ENCODE measurements around the gene DLGAP4. TPM values are rescaled to one million over a fixed set of nuclear protein-coding genes. Genes with fewer than 3 reads are reported as not detected.
A peak's percentile ranks its signal among the peaks of the same experiment; 100 is the strongest.

Gene DLGAP4
- total RNA-seq, 1 experiment from 2014 or later: 40.3 TPM

DNA sequence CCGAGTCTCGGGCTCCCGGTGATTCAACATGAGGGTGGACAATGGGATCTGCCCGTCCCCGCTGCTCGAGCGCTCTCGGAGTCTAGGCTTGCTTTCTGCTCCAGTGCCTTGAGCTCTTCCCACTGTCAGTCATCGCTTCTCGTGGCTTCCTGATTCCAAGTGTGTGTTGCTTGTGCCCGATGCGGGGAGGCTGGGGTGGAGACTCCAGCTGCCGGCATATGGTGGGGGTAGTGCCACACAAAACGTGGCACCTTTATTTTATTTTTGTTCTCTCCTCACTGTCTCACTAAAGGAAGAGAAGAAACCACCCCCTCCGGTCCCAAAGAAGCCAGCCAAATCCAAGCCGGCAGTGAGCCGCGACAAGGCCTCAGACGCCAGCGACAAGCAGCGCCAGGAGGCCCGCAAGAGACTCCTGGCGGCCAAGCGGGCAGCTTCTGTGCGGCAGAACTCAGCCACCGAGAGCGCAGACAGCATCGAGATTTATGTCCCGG is 220.4 kb downstream of the DLGAP4 start (continued):
- TF ChIP-seq, protein P1, sequence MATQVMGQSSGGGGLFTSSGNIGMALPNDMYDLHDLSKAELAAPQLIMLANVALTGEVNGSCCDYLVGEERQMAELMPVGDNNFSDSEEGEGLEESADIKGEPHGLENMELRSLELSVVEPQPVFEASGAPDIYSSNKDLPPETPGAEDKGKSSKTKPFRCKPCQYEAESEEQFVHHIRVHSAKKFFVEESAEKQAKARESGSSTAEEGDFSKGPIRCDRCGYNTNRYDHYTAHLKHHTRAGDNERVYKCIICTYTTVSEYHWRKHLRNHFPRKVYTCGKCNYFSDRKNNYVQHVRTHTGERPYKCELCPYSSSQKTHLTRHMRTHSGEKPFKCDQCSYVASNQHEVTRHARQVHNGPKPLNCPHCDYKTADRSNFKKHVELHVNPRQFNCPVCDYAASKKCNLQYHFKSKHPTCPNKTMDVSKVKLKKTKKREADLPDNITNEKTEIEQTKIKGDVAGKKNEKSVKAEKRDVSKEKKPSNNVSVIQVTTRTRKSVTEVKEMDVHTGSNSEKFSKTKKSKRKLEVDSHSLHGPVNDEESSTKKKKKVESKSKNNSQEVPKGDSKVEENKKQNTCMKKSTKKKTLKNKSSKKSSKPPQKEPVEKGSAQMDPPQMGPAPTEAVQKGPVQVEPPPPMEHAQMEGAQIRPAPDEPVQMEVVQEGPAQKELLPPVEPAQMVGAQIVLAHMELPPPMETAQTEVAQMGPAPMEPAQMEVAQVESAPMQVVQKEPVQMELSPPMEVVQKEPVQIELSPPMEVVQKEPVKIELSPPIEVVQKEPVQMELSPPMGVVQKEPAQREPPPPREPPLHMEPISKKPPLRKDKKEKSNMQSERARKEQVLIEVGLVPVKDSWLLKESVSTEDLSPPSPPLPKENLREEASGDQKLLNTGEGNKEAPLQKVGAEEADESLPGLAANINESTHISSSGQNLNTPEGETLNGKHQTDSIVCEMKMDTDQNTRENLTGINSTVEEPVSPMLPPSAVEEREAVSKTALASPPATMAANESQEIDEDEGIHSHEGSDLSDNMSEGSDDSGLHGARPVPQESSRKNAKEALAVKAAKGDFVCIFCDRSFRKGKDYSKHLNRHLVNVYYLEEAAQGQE (IDR thresholded peaks at IDR 0.05; ENCODE audit: low read depth): no peak

DNA sequence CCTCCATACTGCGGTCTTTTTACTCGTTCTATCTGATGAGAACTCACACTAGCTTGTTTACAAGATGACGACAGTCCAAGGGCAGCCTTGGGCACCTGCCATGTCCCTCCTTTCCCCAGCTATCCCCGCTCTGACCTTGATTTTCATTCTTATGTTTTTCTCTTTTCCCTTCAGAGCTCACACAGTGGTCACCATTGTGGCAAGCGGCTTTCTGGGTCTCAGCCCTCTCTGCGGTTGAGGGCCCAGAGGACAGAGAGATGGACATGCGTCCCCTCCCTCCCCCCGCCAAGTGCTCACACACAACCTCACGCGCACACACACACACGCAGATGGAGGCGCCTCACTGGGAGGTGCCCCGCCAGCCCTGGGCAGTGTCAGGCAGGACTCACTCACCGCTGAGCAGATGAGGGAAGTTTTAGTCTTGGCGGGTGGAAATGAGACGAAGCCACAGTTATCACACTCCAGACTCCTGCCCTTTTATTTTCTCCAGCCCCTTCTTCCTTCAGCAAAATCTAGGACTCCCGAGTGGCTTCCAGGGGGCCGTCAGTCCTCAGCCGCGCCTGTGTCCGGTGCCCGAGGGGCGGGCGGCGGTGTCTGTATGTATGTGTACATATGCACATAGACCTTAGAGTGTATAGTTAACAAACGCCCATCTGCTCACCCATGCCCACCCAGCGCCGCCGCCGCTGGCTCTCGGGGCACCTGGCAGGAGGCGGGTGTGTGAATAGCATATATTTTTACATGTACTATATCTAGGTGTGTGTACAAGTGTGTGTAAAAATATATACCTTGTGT is 221.4 kb downstream of the DLGAP4 start:
- BruUV-seq (replicated peaks): TSS peak; percentile 46
- Histone ChIP-seq H3K4me2 (ENCODE audit: low read length) (no peak overlapping the region), H3K4me1 (ENCODE audit: control insufficient read depth in 1 of 2, insufficient read depth in 2 of 2, low read length in 2 of 2) (no peaks in the 10 kb centered on the region), H3K36me3 (ENCODE audit: control insufficient read depth in 1 of 2, insufficient read depth in 2 of 2, low read length in 2 of 2) (peaks cover 0 to 15% of the 10 kb centered on the region in 2 experiments; a peak in 3 of 4 replicates), H3K9me3 (ENCODE audit: control insufficient read depth in 1 of 2, insufficient read depth in 1 of 2, low read depth in 1 of 2, low read length in 2 of 2) (no peaks in the 10 kb centered on the region), H3K79me2 (ENCODE audit: insufficient read depth, low read length) (no peaks in the 10 kb centered on the region), H4K20me1 (ENCODE audit: insufficient read depth) (no peaks in the 10 kb centered on the region), H3K9ac (ENCODE audit: low read length) (no peak overlapping the region), H3K27ac (ENCODE audit: low read depth, low read length) (no peak overlapping the region), H3K4me3 (replicated peaks in 1 of 2; ENCODE audit: low read depth in 1 of 2, low read length in 2 of 2) (no peak overlapping the region), H2AFZ (ENCODE audit: low read depth, low read length, poor library complexity, severe bottlenecking) (no peak overlapping the region), H3K9me2 (ENCODE audit: insufficient read depth) (no peaks in the 10 kb centered on the region), H3K27me3 (ENCODE audit: insufficient read depth, low read length) (no peaks in the 10 kb centered on the region)
- TF ChIP-seq RAD21 (IDR thresholded peaks at IDR 0.05; ENCODE audit: low read depth): no peak
- no peak for TF ChIP-seq EZH2phosphoT487 (IDR thresholded peaks at IDR 0.05; ENCODE audit: borderline replicate concordance)
- no peak for TF ChIP-seq JUND (IDR thresholded peaks at IDR 0.05)
- TF ChIP-seq, protein P2, sequence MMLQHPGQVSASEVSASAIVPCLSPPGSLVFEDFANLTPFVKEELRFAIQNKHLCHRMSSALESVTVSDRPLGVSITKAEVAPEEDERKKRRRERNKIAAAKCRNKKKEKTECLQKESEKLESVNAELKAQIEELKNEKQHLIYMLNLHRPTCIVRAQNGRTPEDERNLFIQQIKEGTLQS (IDR thresholded peaks at IDR 0.05): no peak
- TF ChIP-seq SIN3A (IDR thresholded peaks at IDR 0.05; ENCODE audit: low read depth): no peak
- no peak for TF ChIP-seq CEBPB (IDR thresholded peaks at IDR 0.05; ENCODE audit: low read depth)
- TF ChIP-seq, protein P1 (IDR thresholded peaks at IDR 0.05; ENCODE audit: low read depth): no peak
- TF ChIP-seq, protein P3, sequence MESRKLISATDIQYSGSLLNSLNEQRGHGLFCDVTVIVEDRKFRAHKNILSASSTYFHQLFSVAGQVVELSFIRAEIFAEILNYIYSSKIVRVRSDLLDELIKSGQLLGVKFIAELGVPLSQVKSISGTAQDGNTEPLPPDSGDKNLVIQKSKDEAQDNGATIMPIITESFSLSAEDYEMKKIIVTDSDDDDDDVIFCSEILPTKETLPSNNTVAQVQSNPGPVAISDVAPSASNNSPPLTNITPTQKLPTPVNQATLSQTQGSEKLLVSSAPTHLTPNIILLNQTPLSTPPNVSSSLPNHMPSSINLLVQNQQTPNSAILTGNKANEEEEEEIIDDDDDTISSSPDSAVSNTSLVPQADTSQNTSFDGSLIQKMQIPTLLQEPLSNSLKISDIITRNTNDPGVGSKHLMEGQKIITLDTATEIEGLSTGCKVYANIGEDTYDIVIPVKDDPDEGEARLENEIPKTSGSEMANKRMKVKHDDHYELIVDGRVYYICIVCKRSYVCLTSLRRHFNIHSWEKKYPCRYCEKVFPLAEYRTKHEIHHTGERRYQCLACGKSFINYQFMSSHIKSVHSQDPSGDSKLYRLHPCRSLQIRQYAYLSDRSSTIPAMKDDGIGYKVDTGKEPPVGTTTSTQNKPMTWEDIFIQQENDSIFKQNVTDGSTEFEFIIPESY (IDR thresholded peaks at IDR 0.05; ENCODE audit: extremely low read depth, insufficient replicate concordance, low read length): no peak
- TF ChIP-seq SRF (IDR thresholded peaks at IDR 0.05; ENCODE audit: low read depth): no peak
- no peak for TF ChIP-seq YY1 (IDR thresholded peaks at IDR 0.05; ENCODE audit: extremely low read depth, insufficient replicate concordance, low read depth, low read length)
- TF ChIP-seq POLR2AphosphoS5 (IDR thresholded peaks at IDR 0.05; ENCODE audit: low read depth, low read length): no peak
- no peak for TF ChIP-seq ZFX (IDR thresholded peaks at IDR 0.05)
- no peak for TF ChIP-seq POLR2A (IDR thresholded peaks at IDR 0.05; ENCODE audit: borderline replicate concordance, extremely low read depth, insufficient read depth, insufficient read length)
- intact Hi-C loops (cut with micrococcal nuclease): no loop called here
- ChIA-PET RAD21 (ENCODE audit: low non-redundant PET in 1 of 2, low total read pairs in 2 of 2, uncharacterized antibody in 2 of 2, unreplicated experiment in 2 of 2) (no interaction called here), CTCF (no interaction called here), POLR2A (no interaction called here)
- DNase-seq (ENCODE audit: low read depth, low spot score): no peak
- ATAC-seq: no peak
